HepG2 (cell line): Measurements from ENCODE around the gene HYOU1. TPM values are rescaled to one million over a fixed set of nuclear protein-coding genes. Genes with fewer than 3 reads are reported as not detected.

Experiments used
- ATAC-seq: fragments of 200-7000 bp; cut with Tn5 transposase; 3 replicates; pipeline ENCODE4 v1.9.1; 2020; ENCODE audit warnings: mild to moderate bottlenecking, moderate library complexity
- BruUV-seq: library from RNA; stranded (reverse); fragments of 400-500 nt; replicated peaks from 2 replicates; lab custom pipeline; 2021; lab: Mats Ljungman, UMichigan
- CTCF ChIA-PET: fragments of 300-600 bp; formaldehyde crosslinking; extraction: SDS; loops from one replicate; lab custom pipeline; 2021; ENCODE audit warnings: low total read pairs, inconsistent platforms, low intra/inter-chr PET ratio; lab: Yijun Ruan, JAX
- POLR2A ChIA-PET: fragments of 350-600 bp; sonication (Branson Sonifier 250); formaldehyde crosslinking; loops from one replicate; lab custom pipeline; 2020; ENCODE audit warnings: antibody characterized with exemption, inconsistent platforms; lab: Yijun Ruan, JAX
- DNase-seq: peaks from one replicate; pipeline ENCODE4 v3.0.0-alpha.2; 2015; ENCODE audit warnings: low spot score
- FAIRE-seq: peaks from 3 replicates; lab custom pipeline; 2011; peaks lifted over from hg19 to GRCh38; lab: Jason Lieb, UNC
- H2AFZ ChIP-seq: one replicate; pipeline ENCODE4 v1.6.1; 2011; ENCODE audit warnings: low read length, inconsistent platforms
- H3K27ac ChIP-seq: fragments of 300-600 bp; 3 replicates; pipeline ENCODE4 v1.8.0; 2011; ENCODE audit warnings: mixed run types, mild to moderate bottlenecking, mixed read lengths, low read length, inconsistent platforms; ENCODE audit not compliant: insufficient read depth; ENCODE audit errors: extremely low read length
- H3K27me3 ChIP-seq, 2 experiments: fragments of 200-600 bp in 1 of 2; 2 replicates in 1 of 2; 3 replicates in 1 of 2; pipeline versions ENCODE4 v1.6.0 to v1.8.0; 2011; ENCODE audit warnings: low read length in 2 of 2, mild to moderate bottlenecking in 2 of 2, moderate library complexity in 2 of 2, inconsistent platforms in 1 of 2; ENCODE audit not compliant: insufficient read depth in 2 of 2, control insufficient read depth in 1 of 2
- H3K36me3 ChIP-seq, 2 experiments: fragments of 200-600 bp in 1 of 2; replicated peaks in 1 of 2; 2 replicates in 1 of 2; 3 replicates in 1 of 2; pipeline versions ENCODE4 v1.5.1 to v1.8.0; 2011; ENCODE audit warnings: low read length in 2 of 2, inconsistent platforms in 1 of 2; ENCODE audit not compliant: insufficient read depth in 2 of 2, control insufficient read depth in 1 of 2
- H3K4me1 ChIP-seq: 2 replicates; pipeline ENCODE4 v1.5.1; 2012; ENCODE audit warnings: low read length, inconsistent platforms; ENCODE audit not compliant: insufficient read depth
- H3K4me2 ChIP-seq: 2 replicates; pipeline ENCODE4 v1.6.0; 2011; ENCODE audit warnings: low read depth, low read length, inconsistent platforms
- H3K4me3 ChIP-seq, 3 experiments: fragments of 200-600 bp in 1 of 3; sonication (generic), shearing (Covaris generic) in 1 of 3; replicated peaks in 1 of 3; 2 replicates each; pipeline ENCODE4 v1.5.1; 2011 to 2016; ENCODE audit warnings: low read length in 3 of 3, inconsistent platforms in 2 of 3, low read depth in 2 of 3, mild to moderate bottlenecking in 2 of 3, control low read depth in 1 of 3, mixed read lengths in 1 of 3; ENCODE audit not compliant: insufficient read depth in 1 of 3
- H3K79me2 ChIP-seq: one replicate; pipeline ENCODE4 v1.6.1; 2011; ENCODE audit warnings: low read length, inconsistent platforms; ENCODE audit not compliant: insufficient read depth
- H3K9ac ChIP-seq: 2 replicates; pipeline ENCODE4 v1.6.0; 2011; ENCODE audit warnings: mild to moderate bottlenecking, low read depth, low read length, inconsistent platforms; ENCODE audit not compliant: insufficient read depth
- H3K9me3 ChIP-seq: 2 replicates; pipeline ENCODE4 v1.5.1; 2012; ENCODE audit warnings: mild to moderate bottlenecking, low read length
- H4K20me1 ChIP-seq: 2 replicates; pipeline ENCODE4 v1.6.0; 2011; ENCODE audit warnings: inconsistent platforms, mild to moderate bottlenecking, low read length, moderate library complexity; ENCODE audit not compliant: insufficient read depth
- CEBPZ ChIP-seq: IDR thresholded peaks from 2 replicates; pipeline ENCODE4 v1.6.1; 2012; ENCODE audit warnings: low read length, improper control_type of control experiment
- DRAP1 ChIP-seq: IDR thresholded peaks from 2 replicates; pipeline ENCODE4 v1.6.1; 2016; ENCODE audit warnings: missing genetic modification reagents, missing compliant biosample characterization
- HNRNPL ChIP-seq: fragments of 200-400 bp; formaldehyde crosslinking; IDR thresholded peaks from 2 replicates; pipeline ENCODE4 v1.6.1; 2017; ENCODE audit warnings: mild to moderate bottlenecking, low read depth, low read length
- MAX ChIP-seq: IDR thresholded peaks from 2 replicates; pipeline ENCODE4 v1.6.1; 2012; ENCODE audit warnings: inconsistent platforms
- NR1H2 ChIP-seq: sonication (generic); formaldehyde crosslinking; IDR thresholded peaks from 2 replicates; pipeline ENCODE4 v1.8.1; 2022; ENCODE audit warnings: low read depth, missing genetic modification reagents, borderline replicate concordance
- ZBTB21 ChIP-seq: sonication (generic); formaldehyde crosslinking; IDR thresholded peaks from 2 replicates; pipeline ENCODE4 v1.4.0; 2020; ENCODE audit warnings: missing genetic modification reagents
- ZBTB44 ChIP-seq: sonication (generic); formaldehyde crosslinking; IDR thresholded peaks from 2 replicates; pipeline ENCODE4 v1.4.0; 2020; ENCODE audit warnings: missing genetic modification reagents
- ZBTB7A ChIP-seq: sonication (generic); formaldehyde crosslinking; IDR thresholded peaks from 2 replicates; pipeline ENCODE4 v1.8.0; 2022; ENCODE audit warnings: mild to moderate bottlenecking, missing genetic modification reagents
- ZFX ChIP-seq: sonication (generic); formaldehyde crosslinking; IDR thresholded peaks from 2 replicates; pipeline ENCODE4 v1.4.0; 2020; ENCODE audit warnings: mild to moderate bottlenecking, low read depth, missing genetic modification reagents, moderate library complexity
- ZNF143 ChIP-seq: sonication (generic); formaldehyde crosslinking; IDR thresholded peaks from 2 replicates; pipeline ENCODE4 v1.4.0; 2020; ENCODE audit warnings: missing genetic modification reagents
- ZNF597 ChIP-seq: sonication (generic); formaldehyde crosslinking; IDR thresholded peaks from 2 replicates; pipeline ENCODE4 v1.5.0; 2020; ENCODE audit warnings: missing genetic modification reagents
- ZNF746 ChIP-seq: sonication (generic); formaldehyde crosslinking; IDR thresholded peaks from 2 replicates; pipeline ENCODE4 v1.8.0; 2022; ENCODE audit warnings: mild to moderate bottlenecking, missing genetic modification reagents
- WGBS: methylation state at CpG from one replicate; pipeline ENCODE4 v1.1.6; 2017; ENCODE audit warnings: low lambda C conversion rate; 5-methylcytosine and 5-hydroxymethylcytosine counted together
- in situ Hi-C: cut with HindIII; loops from 2 replicates; pipeline ENCODE4 v1.10.0; 2017; ENCODE audit warnings: low pct_unique_long_range_greater_than_20kb; ENCODE audit not compliant: extremely low pct_ligation_motif_present
- intact Hi-C: fragments of 100-400 bp; cut with micrococcal nuclease; formaldehyde crosslinking; loops from one replicate; pipeline ENCODE4 v1.10.0; 2022; ENCODE audit not compliant: unreplicated experiment
- polyA plus RNA-seq, 8 experiments: library from polyadenylated mRNA; depleted of rRNA in 3 of 8; stranded (reverse) in 7 of 8; unstranded in 1 of 8; fragments of >200 nt; fragmentation: Illumina TruSeq in 4 of 8; extraction: Trizol in 4 of 8; gene quantifications; 2 replicates each; pipeline versions ENCODE4 v1.2.1 to v1.2.3, GENCODE V29; 2011 to 2016; ENCODE audit warnings: low read depth in 4 of 8, missing spikeins in 1 of 8, mixed read lengths in 1 of 8; ENCODE audit not compliant: insufficient read depth in 1 of 8
- total RNA-seq, 5 experiments: library from RNA; depleted of rRNA; stranded (reverse); fragments of >200 nt; fragmentation: Illumina TruSeq; extraction: Trizol; gene quantifications; 2 replicates each; pipeline ENCODE4 v1.2.3, GENCODE V29; 2016; ENCODE audit warnings: low read depth in 1 of 5

HYOU1 gene
- total and polyA plus RNA-seq, 2 of the 13 experiments (the other 11 are each of a cell fraction or from before 2014, with no cell fraction given): 127 to 155 TPM

GRCh38 chr11:119089319-119089718 is 32.3 kb upstream of the HYOU1 start:
- Histone ChIP-seq H3K79me2 (peaks cover 35% of the 10 kb centered on the region), H3K9ac (no peak overlapping the region), H4K20me1 (peaks cover 16% of the 10 kb centered on the region), H2AFZ (no peak overlapping the region), H3K4me3 (no peak overlapping the region), H3K9me3 (no peaks in the 10 kb centered on the region), H3K27me3 (no peaks in the 10 kb centered on the region; a peak in 1 of 5 replicates), H3K4me2 (no peak overlapping the region), H3K27ac (no peak overlapping the region), H3K4me1 (peaks cover 55% of the 10 kb centered on the region), H3K36me3 (peaks cover 0 to 17% of the 10 kb centered on the region in 2 experiments; a peak in 4 of 5 replicates)
- no TSS peak for BruUV-seq
- FAIRE-seq (no peak), DNase-seq (no peak), ATAC-seq (no peak)
- TF ChIP-seq DRAP1 (CRISPR knock-in tag) (no peak), MAX (no peak)
- in situ Hi-C loops (no loop called here), intact Hi-C loops (no loop called here)
- CTCF ChIA-PET: no interaction called here
- WGBS: 92% methylated on average over 1 of the region's 1 CpG
- POLR2A ChIA-PET: no interaction called here

GRCh38 chr11:119088406-119088805 is 31.4 kb upstream of the HYOU1 start:
- H4K20me1 ChIP-seq: peaks cover 7% of the 10 kb centered on the region
- no peaks in the 10 kb centered on the region for H3K9me3 ChIP-seq
- H3K4me3 ChIP-seq: no peak overlapping the region
- WGBS: 96% methylated on average over 4 of the region's 9 CpGs
- ChIA-PET CTCF (no interaction called here), POLR2A (interaction anchor here (2.0 kb wide), 1 partner anchor 21 kb away, joined by 5 read pairs; the partner anchor contains the start of gene VPS11)
- H3K27ac ChIP-seq: no peak overlapping the region
- peaks cover 55% of the 10 kb centered on the region for H3K4me1 ChIP-seq
- H3K36me3 ChIP-seq: peaks cover 0 to 17% of the 10 kb centered on the region in 2 experiments; a peak in 4 of 5 replicates
- no peaks in the 10 kb centered on the region; a peak in 1 of 5 replicates for H3K27me3 ChIP-seq
- intact Hi-C loops (no loop called here), in situ Hi-C loops (no loop called here)
- ATAC-seq (no peak), DNase-seq (no peak), FAIRE-seq (no peak)
- no peak overlapping the region for H3K9ac ChIP-seq
- H3K4me2 ChIP-seq: no peak overlapping the region
- no TSS peak for BruUV-seq
- no peak overlapping the region for H2AFZ ChIP-seq
- H3K79me2 ChIP-seq: peaks cover 26% of the 10 kb centered on the region
- TF ChIP-seq ZBTB7A (CRISPR knock-in tag): no peak
- no peak for TF ChIP-seq ZBTB44
- TF ChIP-seq ZNF143: no peak
- TF ChIP-seq CEBPZ: no peak
- no peak for TF ChIP-seq ZBTB21 (CRISPR knock-in tag)
- TF ChIP-seq ZFX: no peak
- TF ChIP-seq NR1H2 (CRISPR knock-in tag): no peak
- TF ChIP-seq ZNF746 (CRISPR knock-in tag): no peak
- no peak for TF ChIP-seq HNRNPL
- TF ChIP-seq ZNF597 (CRISPR knock-in tag): no peak
